Neural progenitor cell (in vitro differentiated cells): Measurements from ENCODE around the gene SND1.

Experiments used
- EZH2 ChIP-seq: fragments of 200-600 bp; sonication (generic); IDR thresholded peaks from 2 replicates; pipeline ENCODE4 v1.6.1; 2017; ENCODE audit warnings: antibody characterized with exemption, mild to moderate bottlenecking, moderate library complexity
- EZH2phosphoT487 ChIP-seq: fragments of 200-600 bp; sonication (generic); IDR thresholded peaks from 2 replicates; pipeline ENCODE4 v1.6.1; 2017; ENCODE audit warnings: antibody characterized with exemption
- TF ChIP-seq, protein P1 (sequence below): fragments of 200-600 bp; sonication (generic); IDR thresholded peaks from 2 replicates; pipeline ENCODE4 v1.5.1; 2017; ENCODE audit warnings: antibody characterized with exemption, mild to moderate bottlenecking

DNA sequence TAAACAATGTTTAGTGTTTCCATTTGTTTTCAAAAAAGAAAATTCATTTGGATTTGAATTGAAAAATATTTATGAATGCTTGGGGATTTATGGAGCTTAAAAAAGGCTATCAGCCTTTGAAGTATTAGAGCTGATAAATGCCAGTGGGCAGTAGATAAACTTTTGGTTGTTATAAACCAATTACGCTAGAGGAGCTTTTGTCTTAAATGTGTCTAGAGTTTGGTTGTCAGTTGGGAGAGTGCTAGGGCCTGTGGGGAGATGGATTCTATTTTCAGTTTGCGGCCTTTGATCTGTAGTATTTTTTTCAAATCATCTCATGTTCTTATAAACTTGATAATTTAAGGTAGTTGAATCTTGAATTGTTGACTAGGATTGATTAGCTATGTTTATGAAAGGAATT, 104.0 kb downstream of the SND1 start:
- TF ChIP-seq, protein P1, sequence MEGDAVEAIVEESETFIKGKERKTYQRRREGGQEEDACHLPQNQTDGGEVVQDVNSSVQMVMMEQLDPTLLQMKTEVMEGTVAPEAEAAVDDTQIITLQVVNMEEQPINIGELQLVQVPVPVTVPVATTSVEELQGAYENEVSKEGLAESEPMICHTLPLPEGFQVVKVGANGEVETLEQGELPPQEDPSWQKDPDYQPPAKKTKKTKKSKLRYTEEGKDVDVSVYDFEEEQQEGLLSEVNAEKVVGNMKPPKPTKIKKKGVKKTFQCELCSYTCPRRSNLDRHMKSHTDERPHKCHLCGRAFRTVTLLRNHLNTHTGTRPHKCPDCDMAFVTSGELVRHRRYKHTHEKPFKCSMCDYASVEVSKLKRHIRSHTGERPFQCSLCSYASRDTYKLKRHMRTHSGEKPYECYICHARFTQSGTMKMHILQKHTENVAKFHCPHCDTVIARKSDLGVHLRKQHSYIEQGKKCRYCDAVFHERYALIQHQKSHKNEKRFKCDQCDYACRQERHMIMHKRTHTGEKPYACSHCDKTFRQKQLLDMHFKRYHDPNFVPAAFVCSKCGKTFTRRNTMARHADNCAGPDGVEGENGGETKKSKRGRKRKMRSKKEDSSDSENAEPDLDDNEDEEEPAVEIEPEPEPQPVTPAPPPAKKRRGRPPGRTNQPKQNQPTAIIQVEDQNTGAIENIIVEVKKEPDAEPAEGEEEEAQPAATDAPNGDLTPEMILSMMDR = no peak
- TF ChIP-seq EZH2 (no peak), EZH2phosphoT487 (no peak)
